GM19193 (cell line): ENCODE results near the gene LCNL1.

ENCODE experiments used
- POLR2A ChIP-seq: IDR thresholded peaks from 4 replicates; pipeline ENCODE4 v1.6.1; 2011; ENCODE audit not compliant: insufficient read depth, insufficient read length; ENCODE audit errors: extremely low read depth

LCNL1 gene

GRCh38 chr9:136988872-136989271, 6.1 kb downstream of the LCNL1 start:
- no peak for TF ChIP-seq POLR2A

- TF ChIP-seq POLR2A: no peak
Measured at GRCh38 chr9:136990242-136990911, 7.6 kb downstream of the LCNL1 start.

GRCh38 chr9:136991993-136992818, 9.4 kb downstream of the LCNL1 start, which contains the start of gene PAXX:
Gene PAXX, plus strand, starts transcription at chr9:136992422. Its CDS starts 22 bp downstream, at chr9:136992444.
- peak; percentile 64 for TF ChIP-seq POLR2A

- no peak for TF ChIP-seq POLR2A
Measured at GRCh38 chr9:136992819-136993369, 10.1 kb downstream of the LCNL1 start.

GRCh38 chr9:136994180-136994887, 11.5 kb downstream of the LCNL1 start:
- no peak for TF ChIP-seq POLR2A

- TF ChIP-seq POLR2A: no peak
Measured at GRCh38 chr9:136994888-136995230, 12.1 kb downstream of the LCNL1 start.

GRCh38 chr9:136995362-136995761, 12.6 kb downstream of the LCNL1 start:
- TF ChIP-seq POLR2A: no peak

- TF ChIP-seq POLR2A: no peak
Measured at GRCh38 chr9:136995772-136996311, 13.0 kb downstream of the LCNL1 start.

GRCh38 chr9:136996361-136997292, 13.8 kb downstream of the LCNL1 start, which contains the start of gene CLIC3:
Gene CLIC3, minus strand, starts transcription at chr9:136996568. Its CDS starts 25 bp downstream, at chr9:136996543.
- no peak for TF ChIP-seq POLR2A

- no peak for TF ChIP-seq POLR2A
Measured at GRCh38 chr9:136997371-136997770, 14.6 kb downstream of the LCNL1 start.

GRCh38 chr9:136997830-136998234, 15.0 kb downstream of the LCNL1 start:
- no peak for TF ChIP-seq POLR2A

- TF ChIP-seq POLR2A: no peak
Measured at GRCh38 chr9:137000177-137000930, 17.6 kb downstream of the LCNL1 start.
